H9 (cell line): Measurements from ENCODE around the gene CCDC28B. TPM values are rescaled to one million over a fixed set of nuclear protein-coding genes. Genes with fewer than 3 reads are reported as not detected.
A peak's percentile ranks its signal among the peaks of the same experiment; 100 is the strongest.

Experiments used
- DNase-seq: peaks from one replicate; pipeline ENCODE4 v3.0.0-alpha.2; 2017
- H2AFZ ChIP-seq: one replicate; pipeline ENCODE4 v1.6.1; 2013; ENCODE audit warnings: mild to moderate bottlenecking, low read length, control low read depth, moderate library complexity
- H2AK5ac ChIP-seq: 2 replicates; pipeline ENCODE4 v1.6.1; 2013; ENCODE audit warnings: low read length, control low read depth, mixed read lengths; ENCODE audit not compliant: insufficient read length
- H2BK120ac ChIP-seq: one replicate; pipeline ENCODE4 v1.6.1; 2013; ENCODE audit warnings: low read depth, mild to moderate bottlenecking, low read length, control low read depth, inconsistent platforms; ENCODE audit not compliant: poor library complexity, severe bottlenecking
- H2BK12ac ChIP-seq: 2 replicates; pipeline ENCODE4 v1.6.1; 2013; ENCODE audit warnings: low read length, control low read depth, mixed read lengths, low read depth; ENCODE audit not compliant: insufficient read length
- H2BK15ac ChIP-seq: 2 replicates; pipeline ENCODE4 v1.6.1; 2013; ENCODE audit warnings: low read depth, low read length, control low read depth
- H2BK20ac ChIP-seq: one replicate; pipeline ENCODE4 v1.6.1; 2013; ENCODE audit warnings: low read depth, mild to moderate bottlenecking, low read length, control low read depth, inconsistent platforms; ENCODE audit not compliant: poor library complexity, severe bottlenecking
- H2BK5ac ChIP-seq: 2 replicates; pipeline ENCODE4 v1.6.1; 2013; ENCODE audit warnings: low read length, control low read depth, mixed read lengths; ENCODE audit not compliant: insufficient read length
- H3K14ac ChIP-seq: 2 replicates; pipeline ENCODE4 v1.6.1; 2013; ENCODE audit warnings: low read length, control low read depth; ENCODE audit not compliant: insufficient read depth
- H3K18ac ChIP-seq: 2 replicates; pipeline ENCODE4 v1.6.1; 2013; ENCODE audit warnings: low read depth, mild to moderate bottlenecking, mixed read lengths, low read length, control low read depth; ENCODE audit not compliant: insufficient read length
- H3K23ac ChIP-seq: 2 replicates; pipeline ENCODE4 v1.6.1; 2013; ENCODE audit warnings: low read length, control low read depth, mixed read lengths, low read depth; ENCODE audit not compliant: insufficient read length
- H3K23me2 ChIP-seq: 2 replicates; pipeline ENCODE4 v1.6.1; 2013; ENCODE audit warnings: low read depth, mild to moderate bottlenecking, mixed read lengths, low read length, control low read depth; ENCODE audit not compliant: insufficient read length, poor library complexity, severe bottlenecking
- H3K27ac ChIP-seq: 2 replicates; pipeline ENCODE4 v1.5.1; 2013; ENCODE audit warnings: low read length, control low read depth, mixed read lengths, low read depth; ENCODE audit not compliant: insufficient read length
- H3K27me3 ChIP-seq: 2 replicates; pipeline ENCODE4 v1.6.1; 2013; ENCODE audit warnings: low read length, control low read depth, inconsistent platforms; ENCODE audit not compliant: insufficient read depth
- H3K4ac ChIP-seq: 2 replicates; pipeline ENCODE4 v1.6.1; 2013; ENCODE audit warnings: low read depth, mild to moderate bottlenecking, control low read depth, inconsistent platforms, low read length, moderate library complexity
- H3K4me1 ChIP-seq: 2 replicates; pipeline ENCODE4 v1.6.1; 2013; ENCODE audit warnings: low read length, control low read depth, inconsistent platforms; ENCODE audit not compliant: insufficient read depth
- H3K4me2 ChIP-seq: 2 replicates; pipeline ENCODE4 v1.6.1; 2013; ENCODE audit warnings: low read length, control low read depth, mixed read lengths; ENCODE audit not compliant: insufficient read length, insufficient read depth
- H3K56ac ChIP-seq: 2 replicates; pipeline ENCODE4 v1.6.1; 2013; ENCODE audit warnings: low read depth, mild to moderate bottlenecking, mixed read lengths, low read length, control low read depth; ENCODE audit not compliant: insufficient read length
- H3K79me1 ChIP-seq: 2 replicates; pipeline ENCODE4 v1.6.1; 2013; ENCODE audit warnings: low read depth, mild to moderate bottlenecking, moderate library complexity, low read length, control low read depth, inconsistent platforms; ENCODE audit not compliant: insufficient read depth, poor library complexity, severe bottlenecking
- H3K79me2 ChIP-seq: 2 replicates; pipeline ENCODE4 v1.6.1; 2013; ENCODE audit warnings: low read length, control low read depth, inconsistent platforms; ENCODE audit not compliant: insufficient read depth
- H3K9ac ChIP-seq: 2 replicates; pipeline ENCODE4 v1.6.1; 2013; ENCODE audit warnings: low read length, control low read depth, mixed read lengths; ENCODE audit not compliant: insufficient read length; ENCODE audit errors: extremely low read depth
- H3K9me3 ChIP-seq: one replicate; pipeline ENCODE4 v1.6.1; 2013; ENCODE audit warnings: low read depth, low read length, inconsistent platforms; ENCODE audit not compliant: control insufficient read depth
- H3T11ph ChIP-seq: one replicate; pipeline ENCODE4 v1.6.1; 2013; ENCODE audit warnings: mild to moderate bottlenecking, low read length, control low read depth, inconsistent platforms
- H4K20me1 ChIP-seq: one replicate; pipeline ENCODE4 v1.6.1; 2013; ENCODE audit not compliant: control insufficient read depth, insufficient read length, insufficient read depth
- H4K5ac ChIP-seq: 2 replicates; pipeline ENCODE4 v1.6.1; 2013; ENCODE audit warnings: low read depth, mild to moderate bottlenecking, mixed read lengths, low read length, control low read depth; ENCODE audit not compliant: insufficient read length
- H4K8ac ChIP-seq: replicated peaks from 2 replicates; pipeline ENCODE4 v1.6.1; 2013; ENCODE audit warnings: low read length, control low read depth, mixed read lengths, low read depth; ENCODE audit not compliant: insufficient read length
- H4K91ac ChIP-seq: 2 replicates; pipeline ENCODE4 v1.6.1; 2013; ENCODE audit warnings: low read depth, mild to moderate bottlenecking, moderate library complexity, mixed read lengths, low read length, control low read depth; ENCODE audit not compliant: insufficient read length
- H3K27ac Mint-ChIP-seq, 3 experiments: 2 replicates in 2 of 3; 3 replicates in 1 of 3; pipeline ENCODE4 v1.8.0; 2020 to 2021; ENCODE audit warnings: mixed read lengths in 3 of 3, mild to moderate bottlenecking in 1 of 3, moderate library complexity in 1 of 3
- H3K27me3 Mint-ChIP-seq: 2 replicates; pipeline ENCODE4 v1.8.0; 2021; ENCODE audit warnings: low read depth, mild to moderate bottlenecking, moderate library complexity, mixed read lengths
- H3K36me3 Mint-ChIP-seq, 3 experiments: 2 replicates in 2 of 3; 3 replicates in 1 of 3; pipeline ENCODE4 v1.8.0; 2020 to 2021; ENCODE audit warnings: low read depth in 3 of 3, mixed read lengths in 3 of 3; ENCODE audit not compliant: insufficient read depth in 1 of 3
- H3K4me1 Mint-ChIP-seq, 2 experiments: 2 replicates each; pipeline ENCODE4 v1.8.0; 2020; ENCODE audit warnings: mixed read lengths in 2 of 2
- H3K4me3 Mint-ChIP-seq, 2 experiments: 2 replicates in 1 of 2; 3 replicates in 1 of 2; pipeline ENCODE4 v1.8.0; 2020 to 2021; ENCODE audit warnings: mild to moderate bottlenecking in 2 of 2, mixed read lengths in 2 of 2, moderate library complexity in 1 of 2
- H3K9me3 Mint-ChIP-seq, 2 experiments: 2 replicates in 1 of 2; 3 replicates in 1 of 2; pipeline ENCODE4 v1.8.0; 2020; ENCODE audit warnings: mild to moderate bottlenecking in 2 of 2, mixed read lengths in 2 of 2, moderate library complexity in 1 of 2
- CTCF ChIP-seq: fragments of 200-600 bp; sonication (generic); conservative IDR thresholded peaks from 3 replicates; pipeline ENCODE4 v1.8.0; 2021; ENCODE audit warnings: antibody characterized with exemption, mild to moderate bottlenecking
- WGBS: extraction: QIAGEN DNeasy Blood & Tissue Kit; methylation state at CpG from one replicate; pipeline ENCODE4 v1.1.7; 2013; ENCODE audit warnings: missing lambda C conversion rate, low lambda C conversion rate, mixed read lengths; ENCODE audit not compliant: insufficient read length; ENCODE audit errors: extremely low coverage; 5-methylcytosine and 5-hydroxymethylcytosine counted together
- total RNA-seq: library from RNA; stranded (reverse); gene quantifications from 2 replicates; pipeline ENCODE4 v1.2.1, GENCODE V29; 2021

CCDC28B gene
- total RNA-seq, 1 experiment from 2014 or later: 20.7 TPM

- no CpG with 5 or more reads among the region's 9 CpGs for WGBS
- peaks cover 7% of the 10 kb centered on the region; the same call in 1 of the 2 replicates for H3K4me1 ChIP-seq
- H4K5ac ChIP-seq: no peak overlapping the region
- DNase-seq: no peak
- no peaks in the 10 kb centered on the region for H4K20me1 ChIP-seq
- H3K79me1 ChIP-seq: no peaks in the 10 kb centered on the region
- no peak overlapping the region for H3K27ac ChIP-seq
- peak overlapping the region; percentile 23; the same call in 1 of the 2 replicates for H3K14ac ChIP-seq
- no peak overlapping the region for H3K56ac ChIP-seq
- no peak overlapping the region for H2BK15ac ChIP-seq
- no peaks in the 10 kb centered on the region for H3K9me3 ChIP-seq
- no peak overlapping the region for H2BK120ac ChIP-seq
- H3K9me3 Mint-ChIP-seq: no peaks in the 10 kb centered on the region
- no peak overlapping the region for H2BK12ac ChIP-seq
- H3K36me3 Mint-ChIP-seq: no peaks in the 10 kb centered on the region
- no peak for TF ChIP-seq CTCF
- H2BK5ac ChIP-seq: no peak overlapping the region
- no peak overlapping the region for H3K23ac ChIP-seq
- H3K23me2 ChIP-seq: no peaks in the 10 kb centered on the region
- H3K4ac ChIP-seq: no peak overlapping the region
- peaks cover 2% of the 10 kb centered on the region; the same call in 1 of the 2 replicates for H3K27me3 Mint-ChIP-seq
- H3K27me3 ChIP-seq: no peaks in the 10 kb centered on the region; the same call in 1 of the 2 replicates
- peak overlapping the region; percentile 53 to 93 (median 64); a peak in 5 of 7 replicates for H3K27ac Mint-ChIP-seq
- H3K4me1 Mint-ChIP-seq: peaks cover 26 to 32% of the 10 kb centered on the region in 2 experiments
- H3T11ph ChIP-seq: no peak overlapping the region
- H3K79me2 ChIP-seq: no peaks in the 10 kb centered on the region
- H2BK20ac ChIP-seq: no peak overlapping the region
- no peak overlapping the region for H3K4me2 ChIP-seq
- H2AK5ac ChIP-seq: no peak overlapping the region
- H4K8ac ChIP-seq: no peak overlapping the region
- H3K4me3 Mint-ChIP-seq: peak overlapping the region in 1 of 2 experiments; percentile 21; a peak in 2 of 5 replicates
- H3K9ac ChIP-seq: no peak overlapping the region
- peak overlapping the region; percentile 34 for H2AFZ ChIP-seq
- no peak overlapping the region for H4K91ac ChIP-seq
- peak overlapping the region; percentile 47 for H3K18ac ChIP-seq
These were observed 49.6 kb downstream of the CCDC28B start for GRCh38 chr1:32249831-32250525.
